H1 (cell line): ENCODE results near the gene OLA1.

Source experiments
- CEBPB ChIP-seq: IDR thresholded peaks from 2 replicates; pipeline ENCODE4 v1.6.1; 2012; ENCODE audit warnings: low read depth, low read length
- CTCF ChIP-seq, 3 experiments: IDR thresholded peaks; 1 replicate in 2 of 3; 2 replicates in 1 of 3; pipeline versions ENCODE4 v1.5.1 to v1.6.1; 2011; ENCODE audit warnings: low read length in 3 of 3, mild to moderate bottlenecking in 3 of 3, inconsistent platforms in 2 of 3, low read depth in 1 of 3, moderate library complexity in 1 of 3; ENCODE audit not compliant: insufficient read depth in 1 of 3; ENCODE audit errors: control extremely low read depth in 1 of 3
- EZH2 ChIP-seq: fragments of 200-600 bp; sonication (generic); IDR thresholded peaks from 2 replicates; pipeline ENCODE4 v1.7.1; 2012; ENCODE audit warnings: low read depth, mild to moderate bottlenecking, moderate library complexity, low read length, inconsistent platforms; ENCODE audit not compliant: severe bottlenecking
- GABPA ChIP-seq: IDR thresholded peaks from 2 replicates; pipeline ENCODE4 v1.6.1; 2011; ENCODE audit warnings: mild to moderate bottlenecking, low read length, moderate library complexity, borderline replicate concordance; ENCODE audit not compliant: insufficient read depth
- POLR2AphosphoS5 ChIP-seq: IDR thresholded peaks from 2 replicates; pipeline ENCODE4 v1.6.1; 2011; ENCODE audit warnings: low read depth, low read length
- SIX5 ChIP-seq: IDR thresholded peaks from 2 replicates; pipeline ENCODE4 v1.6.1; 2011; ENCODE audit warnings: mild to moderate bottlenecking, low read depth, low read length
- TCF12 ChIP-seq: IDR thresholded peaks from 2 replicates; pipeline ENCODE4 v1.6.1; 2011; ENCODE audit warnings: low read depth, mild to moderate bottlenecking, low read length

- TF ChIP-seq SIX5 (no peak), EZH2 (no peak), POLR2AphosphoS5 (no peak), TCF12 (no peak), CTCF (IDR thresholded peaks at IDR 0.05; ENCODE audit: control extremely low read depth in 1 of 3, insufficient read depth in 1 of 3, low read depth in 1 of 3, low read length in 3 of 3) (no peak), CEBPB (no peak), GABPA (no peak)
Measured at GRCh38 chr2:174224665-174225288, 23.6 kb downstream of the OLA1 start.
